NCI-H748 (cell line): Measurements from ENCODE around the gene ATF7IP.
"Not testable (repeated sequence)": the region's sequence is repeated elsewhere in the genome, so short reads cannot be mapped to it uniquely, and the experiment has no call there.

Experiments
- DNase-seq: peaks from one replicate; lab custom pipeline; 2025; ENCODE audit not compliant: unreplicated experiment; lab: John Stamatoyannopoulos, UW

Gene ATF7IP

GRCh38 chr12:14373217-14373616, 7.7 kb downstream of the ATF7IP start:
- no peak for DNase-seq

DNA sequence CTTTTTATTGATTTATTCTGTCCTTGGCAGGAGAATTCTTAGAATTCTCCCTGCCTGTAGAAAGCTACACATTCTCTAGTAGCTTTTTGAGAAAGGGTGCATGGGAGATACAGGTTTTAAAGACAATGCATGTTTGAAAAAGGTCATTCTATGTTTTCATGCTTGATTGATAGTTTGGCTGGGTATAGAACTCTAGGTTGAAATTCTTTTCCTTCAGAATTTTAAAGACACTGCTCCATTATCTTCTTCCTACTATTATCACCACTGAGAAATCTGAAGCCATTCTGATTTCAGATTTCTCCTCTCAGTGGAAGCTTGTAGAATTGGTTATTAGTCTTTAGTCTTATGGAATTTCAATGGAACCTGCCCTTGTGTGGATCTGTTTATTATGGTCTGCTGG, 14.0 kb downstream of the ATF7IP start:
- no peak for DNase-seq

DNA sequence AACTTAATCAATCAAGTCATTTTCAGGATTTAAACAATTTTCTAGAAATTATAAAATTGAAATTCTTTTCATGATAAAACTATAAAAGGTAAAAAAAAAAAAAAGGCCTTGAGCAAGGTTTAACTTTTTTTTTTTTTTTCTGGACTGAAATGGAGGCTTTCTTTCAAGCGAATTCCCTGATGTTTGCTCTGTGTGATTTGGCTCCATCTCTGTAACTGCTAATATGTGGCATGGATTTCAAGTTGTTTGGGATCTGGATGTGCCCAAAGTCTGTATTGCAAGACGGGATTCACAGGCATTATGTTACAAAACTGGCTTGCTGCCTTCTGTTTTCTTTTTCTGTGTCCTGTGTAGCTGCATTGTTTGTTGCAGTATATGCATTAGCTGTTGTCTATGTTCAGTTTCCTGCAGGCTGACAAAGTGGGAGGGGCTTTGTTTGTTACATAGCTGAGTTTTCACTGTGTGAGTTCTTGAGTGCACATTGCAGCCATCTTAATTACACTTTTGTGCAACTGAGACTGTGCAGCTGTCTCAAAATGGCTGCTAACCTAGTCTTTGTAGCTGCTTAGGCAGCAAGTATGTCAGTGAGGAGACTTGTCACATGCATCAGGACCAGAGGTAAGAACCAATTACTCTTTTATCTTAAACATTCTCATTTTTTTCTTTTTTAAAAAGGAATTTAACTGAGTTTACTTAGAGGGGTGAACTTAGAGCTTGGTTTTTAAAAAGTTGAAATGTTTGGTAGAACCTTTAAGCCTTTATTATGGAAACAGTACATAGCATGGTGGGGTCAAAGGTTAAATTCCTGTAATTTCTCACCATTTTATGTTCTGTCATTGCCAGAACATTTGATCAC, 19.5 kb downstream of the ATF7IP start:
- DNase-seq, result peak; percentile 58

GRCh38 chr12:14387219-14387871, 21.9 kb downstream of the ATF7IP start:
- DNase-seq, result no peak

- DNase-seq, result no peak
These were observed 25.0 kb downstream of the ATF7IP start for GRCh38 chr12:14390449-14390848.

DNA sequence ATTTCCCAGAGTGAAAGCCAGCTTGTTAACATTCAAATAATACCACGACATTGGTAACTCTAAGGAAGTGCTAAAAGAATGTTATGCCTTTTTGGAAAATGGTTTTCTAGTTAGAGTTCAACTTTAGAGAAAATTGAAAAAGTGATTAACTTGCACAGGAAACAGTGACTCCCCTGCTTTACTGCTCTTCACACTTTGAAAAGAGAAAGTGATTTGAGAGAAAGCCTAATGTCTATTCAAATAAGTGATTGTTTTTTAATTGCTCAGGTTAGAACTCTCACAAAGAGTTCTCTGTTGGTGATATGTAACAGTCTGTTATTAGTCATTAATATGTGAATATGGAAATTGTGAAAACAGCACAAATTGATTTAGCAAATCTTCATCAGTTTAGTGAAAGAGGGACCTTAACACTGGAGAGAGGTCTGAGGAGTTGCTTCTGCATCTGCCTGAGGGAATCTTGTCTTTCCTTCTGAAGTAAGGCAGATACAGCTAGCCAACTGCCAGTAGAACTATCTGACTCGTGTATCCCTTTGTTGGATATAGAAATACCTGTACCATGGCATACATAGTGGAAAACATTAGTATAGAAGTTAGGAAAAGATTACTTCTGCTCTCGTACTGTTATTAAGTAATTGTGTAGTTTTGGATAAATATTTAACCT, 25.5 kb downstream of the ATF7IP start:
- no peak for DNase-seq

DNA sequence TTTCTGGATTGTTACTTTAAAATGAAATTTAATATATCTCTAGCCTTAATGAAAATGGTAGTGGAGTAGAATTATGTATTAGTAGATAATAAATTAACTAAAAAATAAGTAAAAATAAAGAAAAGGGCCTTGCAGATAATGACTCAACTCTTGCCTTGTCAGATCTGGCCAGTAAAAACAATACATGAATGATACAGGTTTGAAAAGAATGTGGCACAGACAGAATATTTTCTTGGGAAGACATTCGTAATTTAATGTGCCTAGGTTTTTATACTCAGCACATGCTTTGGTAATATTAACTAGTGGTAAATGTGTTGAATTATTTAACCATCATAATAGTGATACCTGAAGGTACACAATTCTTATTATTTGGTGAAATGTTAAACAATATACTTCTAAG, 28.3 kb downstream of the ATF7IP start:
- DNase-seq, result no peak

DNA sequence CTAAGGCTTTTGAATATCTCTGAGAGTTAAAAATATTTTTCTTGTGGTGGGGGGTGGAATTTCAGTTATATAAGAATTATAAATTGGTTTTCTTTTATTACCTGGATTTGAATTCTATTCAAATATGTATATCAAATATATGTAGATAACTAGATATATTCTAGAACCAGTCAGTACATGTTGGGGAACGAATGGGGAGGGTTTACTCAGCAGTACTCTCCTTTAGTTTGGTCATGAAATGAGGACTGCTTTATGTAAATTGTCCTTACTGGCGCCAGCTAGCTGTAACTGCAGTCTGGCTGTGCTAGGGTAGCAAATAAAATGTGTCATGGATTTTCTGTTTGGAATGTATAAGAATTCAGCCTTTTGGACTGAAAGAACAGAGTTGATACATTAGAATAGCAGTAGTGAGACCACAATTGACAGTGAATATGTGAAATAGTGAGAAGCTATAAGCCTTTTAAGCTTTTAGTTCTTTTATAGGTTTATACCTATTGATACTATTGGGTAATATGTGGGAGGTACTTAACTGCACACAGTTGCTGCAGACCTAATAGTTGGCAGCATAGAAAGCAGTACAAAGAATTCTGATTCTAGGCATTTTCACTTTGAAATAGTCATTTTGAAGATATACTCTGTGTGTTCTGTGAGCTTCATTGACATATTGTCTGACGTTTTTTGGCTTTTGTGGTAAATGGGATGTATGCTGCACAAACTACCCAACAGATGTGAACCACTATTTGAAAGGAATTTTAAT, 29.0 kb downstream of the ATF7IP start:
- peak; percentile 0 for DNase-seq

- DNase-seq, result no peak
These were observed 29.7 kb downstream of the ATF7IP start for GRCh38 chr12:14395074-14395778.

DNA sequence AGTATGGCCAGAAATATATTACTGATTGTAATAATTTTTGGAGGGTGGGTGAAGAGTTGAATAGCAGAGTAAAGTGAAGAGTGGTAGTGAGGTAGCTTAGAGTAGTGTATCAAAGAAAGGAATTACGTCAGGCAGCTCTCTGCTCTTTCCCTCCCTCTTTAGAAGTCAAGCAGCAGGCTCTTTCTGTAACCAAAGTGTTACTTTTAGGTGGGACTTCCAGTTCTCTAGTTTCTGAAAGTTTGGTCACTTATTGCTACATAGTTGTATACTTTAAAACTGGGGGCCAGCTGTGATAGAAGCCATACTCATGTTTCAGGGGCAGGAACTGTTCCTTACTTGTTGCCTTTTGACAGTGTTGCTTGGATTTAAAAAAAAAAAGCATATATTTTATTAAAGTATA, 30.6 kb downstream of the ATF7IP start:
- DNase-seq, result no peak

DNA sequence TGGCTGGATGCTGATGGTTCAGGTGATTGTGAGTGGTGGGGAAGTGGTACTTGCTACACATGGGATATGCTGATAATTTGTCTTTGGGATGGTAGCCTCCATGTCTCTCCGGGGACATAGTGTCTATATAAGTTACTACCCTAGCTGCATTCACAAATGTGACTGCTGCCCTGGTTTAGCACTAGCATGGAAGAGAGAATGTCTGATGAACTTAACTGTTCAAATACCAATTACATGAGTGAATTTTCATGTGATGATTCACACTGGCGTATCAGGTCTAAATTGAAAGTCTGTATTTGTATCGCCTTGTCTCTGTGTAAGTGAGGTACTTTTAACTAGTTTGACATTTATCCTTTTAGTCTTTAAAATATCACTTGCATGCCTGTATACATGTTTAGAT, 34.4 kb downstream of the ATF7IP start:
- peak; percentile 0 for DNase-seq

DNA sequence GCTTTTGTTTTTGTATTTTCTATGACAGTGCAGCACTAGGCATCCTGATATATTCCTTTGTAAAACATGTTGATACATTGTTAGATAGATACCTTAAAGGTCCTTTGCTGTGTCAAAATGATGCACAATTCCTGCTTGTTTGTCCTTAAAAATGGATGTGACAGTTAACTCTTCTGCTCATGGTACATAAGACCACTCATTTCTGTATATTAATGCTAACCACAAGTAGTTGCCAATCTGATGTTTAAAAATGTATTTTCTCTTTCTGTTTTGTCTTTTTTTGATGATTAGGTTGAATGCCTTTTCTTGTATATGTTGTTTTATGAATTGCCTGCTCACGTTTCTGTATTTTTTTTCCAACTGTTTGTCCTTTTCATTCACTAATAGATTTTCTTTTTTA, 35.1 kb downstream of the ATF7IP start:
- DNase-seq, result no peak

GRCh38 chr12:14401267-14401666, 35.8 kb downstream of the ATF7IP start:
- DNase-seq, result not testable (repeated sequence)

GRCh38 chr12:14402697-14403096, 37.2 kb downstream of the ATF7IP start:
- no peak for DNase-seq

- peak; percentile 22 for DNase-seq
These were observed 37.8 kb downstream of the ATF7IP start for GRCh38 chr12:14403293-14403692.

GRCh38 chr12:14403711-14404196, 38.3 kb downstream of the ATF7IP start:
- peak; percentile 90 for DNase-seq

DNA sequence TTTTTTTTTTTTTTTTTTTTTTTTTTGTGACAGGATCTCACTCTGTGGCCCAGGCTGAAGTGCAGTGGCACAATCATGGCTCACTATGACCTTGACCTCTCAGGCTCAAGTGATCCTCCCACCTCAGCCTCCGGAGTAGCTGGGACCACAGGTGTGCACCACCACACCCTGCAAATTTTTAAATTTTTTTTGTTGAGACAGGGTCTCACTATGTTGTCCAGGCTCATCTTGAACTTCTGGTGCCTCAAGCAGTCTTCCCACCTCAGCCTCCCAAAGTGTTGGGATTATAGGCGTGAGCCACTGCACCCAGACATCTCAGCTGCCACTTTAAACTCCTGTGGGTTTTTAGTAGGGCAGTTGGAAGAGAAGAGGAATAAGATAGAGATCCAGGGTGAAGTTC, 39.9 kb downstream of the ATF7IP start:
- DNase-seq, result not testable (repeated sequence)

- peak; percentile 13 for DNase-seq
These were observed 42.7 kb downstream of the ATF7IP start for GRCh38 chr12:14408208-14408607.

- DNase-seq, result no peak
These were observed 44.7 kb downstream of the ATF7IP start for GRCh38 chr12:14410177-14410576.

GRCh38 chr12:14410841-14411569, 45.5 kb downstream of the ATF7IP start:
- no peak for DNase-seq
